ENCODE results near the gene SNRPA1. TPM values are rescaled to one million over a fixed set of nuclear protein-coding genes. Genes with fewer than 3 reads are reported as not detected.

The SNRPA1 gene
- total and polyA plus RNA-seq, 9 of the 15 experiments (the other 6 are each of a cell fraction or from before 2014, with no cell fraction given) = 62.7 to 245 (median 189) TPM

- TF ChIP-seq, protein P1, sequence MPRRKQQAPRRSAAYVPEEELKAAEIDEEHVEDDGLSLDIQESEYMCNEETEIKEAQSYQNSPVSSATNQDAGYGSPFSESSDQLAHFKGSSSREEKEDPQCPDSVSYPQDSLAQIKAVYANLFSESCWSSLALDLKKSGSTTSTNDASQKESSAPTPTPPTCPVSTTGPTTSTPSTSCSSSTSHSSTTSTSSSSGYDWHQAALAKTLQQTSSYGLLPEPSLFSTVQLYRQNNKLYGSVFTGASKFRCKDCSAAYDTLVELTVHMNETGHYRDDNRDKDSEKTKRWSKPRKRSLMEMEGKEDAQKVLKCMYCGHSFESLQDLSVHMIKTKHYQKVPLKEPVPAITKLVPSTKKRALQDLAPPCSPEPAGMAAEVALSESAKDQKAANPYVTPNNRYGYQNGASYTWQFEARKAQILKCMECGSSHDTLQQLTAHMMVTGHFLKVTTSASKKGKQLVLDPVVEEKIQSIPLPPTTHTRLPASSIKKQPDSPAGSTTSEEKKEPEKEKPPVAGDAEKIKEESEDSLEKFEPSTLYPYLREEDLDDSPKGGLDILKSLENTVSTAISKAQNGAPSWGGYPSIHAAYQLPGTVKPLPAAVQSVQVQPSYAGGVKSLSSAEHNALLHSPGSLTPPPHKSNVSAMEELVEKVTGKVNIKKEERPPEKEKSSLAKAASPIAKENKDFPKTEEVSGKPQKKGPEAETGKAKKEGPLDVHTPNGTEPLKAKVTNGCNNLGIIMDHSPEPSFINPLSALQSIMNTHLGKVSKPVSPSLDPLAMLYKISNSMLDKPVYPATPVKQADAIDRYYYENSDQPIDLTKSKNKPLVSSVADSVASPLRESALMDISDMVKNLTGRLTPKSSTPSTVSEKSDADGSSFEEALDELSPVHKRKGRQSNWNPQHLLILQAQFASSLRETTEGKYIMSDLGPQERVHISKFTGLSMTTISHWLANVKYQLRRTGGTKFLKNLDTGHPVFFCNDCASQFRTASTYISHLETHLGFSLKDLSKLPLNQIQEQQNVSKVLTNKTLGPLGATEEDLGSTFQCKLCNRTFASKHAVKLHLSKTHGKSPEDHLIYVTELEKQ (CRISPR knock-in tag; IDR thresholded peaks at IDR 0.05) = no peak
Observed at GRCh38 chr15:101326026-101326315, 30.9 kb upstream of the SNRPA1 start (continued).

GRCh38 chr15:101325263-101326025 is 30.4 kb upstream of the SNRPA1 start:
- H3K4me1 ChIP-seq (replicated peaks in 1 of 2; ENCODE audit: control insufficient read depth in 2 of 2, insufficient read depth in 2 of 2, low read length in 2 of 2) = no peaks in the 10 kb centered on the region
- TF ChIP-seq ZNF699 (CRISPR knock-in tag; IDR thresholded peaks at IDR 0.05; ENCODE audit: insufficient replicate concordance) (no peak), POLR2G (IDR thresholded peaks at IDR 0.05; ENCODE audit: low read depth, low read length) (peak; percentile 43; the same call in 1 of the 2 replicates)
- H3K36me3 ChIP-seq (ENCODE audit: control insufficient read depth, insufficient read depth, low read length) = no peaks in the 10 kb centered on the region
- DNase-seq (ENCODE audit: extremely low read depth in 1 of 4, low spot score in 3 of 4) (no peak), ATAC-seq (no peak), FAIRE-seq (no peak)
- H3K27me3 ChIP-seq (ENCODE audit: control insufficient read depth in 2 of 2, insufficient read depth in 2 of 2, low read length in 2 of 2) = peaks cover 0 to 22% of the 10 kb centered on the region in 2 experiments; a peak in 2 of 5 replicates
- ChIA-PET POLR2A (interaction anchor here (1.3 kb wide), 1 partner anchor 10 kb away, joined by 3 read pairs; no protein-coding TSS in a partner anchor), CTCF (ENCODE audit: low intra/inter-chr PET ratio) (no interaction called here)
- H3K4me3 ChIP-seq = no peak overlapping the region
- in situ Hi-C loops (cut with MboI) = no loop called here
- intact Hi-C loops (cut with micrococcal nuclease) = no loop called here
- WGBS (ENCODE audit: insufficient coverage, low coverage, missing lambda C conversion rate) = 37% methylated on average over 17 of the region's 19 CpGs
- H2AFZ ChIP-seq (ENCODE audit: low read depth, low read length) = no peak overlapping the region
- BruUV-seq (replicated peaks) = no TSS peak
- no peaks in the 10 kb centered on the region for H4K20me1 ChIP-seq (replicated peaks; ENCODE audit: control insufficient read depth, insufficient read depth, low read length)
- H3K27ac ChIP-seq (ENCODE audit: extremely low read depth, low read depth, low read length) = no peak overlapping the region
- H3K9me1 ChIP-seq (ENCODE audit: control insufficient read depth, insufficient read depth, low read length) = no peaks in the 10 kb centered on the region
- no peaks in the 10 kb centered on the region for H3K9me3 ChIP-seq (replicated peaks; ENCODE audit: control insufficient read depth, insufficient read depth, low read depth, low read length)
- no peaks in the 10 kb centered on the region for H3K79me2 ChIP-seq (ENCODE audit: control insufficient read depth, insufficient read depth, low read length)
- H3K9ac ChIP-seq (ENCODE audit: insufficient read depth in 1 of 2, low read depth in 2 of 2, low read length in 2 of 2) = peak overlapping the region in 1 of 2 experiments; percentile 17; a peak in 1 of 4 replicates
- no peak overlapping the region for H3K4me2 ChIP-seq (ENCODE audit: insufficient read depth, low read length)

All from K562 (cell line).